Astrocyte (in vitro differentiated cells and primary cell): ENCODE measurements around the gene XRCC5. TPM values are rescaled to one million over a fixed set of nuclear protein-coding genes. Genes with fewer than 3 reads are reported as not detected.

Experiments used
- DNase-seq: peaks from one replicate; pipeline ENCODE4 v3.0.0-alpha.2; 2010; ENCODE audit warnings: low read depth
- FAIRE-seq: peaks from 2 replicates; lab custom pipeline; 2011; peaks lifted over from hg19 to GRCh38; lab: Jason Lieb, UNC
- H2AFZ ChIP-seq: 2 replicates; pipeline ENCODE4 v1.6.0; 2012; ENCODE audit warnings: low read depth, low read length, inconsistent platforms
- H3K27ac ChIP-seq: 2 replicates; pipeline ENCODE4 v1.5.1; 2011; ENCODE audit warnings: low read depth, low read length, inconsistent platforms
- H3K27me3 ChIP-seq: 2 replicates; pipeline ENCODE4 v1.6.0; 2011; ENCODE audit warnings: low read length, inconsistent platforms; ENCODE audit not compliant: insufficient read depth
- H3K36me3 ChIP-seq: 2 replicates; pipeline ENCODE4 v1.5.1; 2011; ENCODE audit warnings: low read length, inconsistent platforms; ENCODE audit not compliant: insufficient read depth
- H3K4me1 ChIP-seq: 2 replicates; pipeline ENCODE4 v1.5.1; 2011; ENCODE audit warnings: low read length, inconsistent platforms; ENCODE audit not compliant: insufficient read depth
- H3K4me2 ChIP-seq: 2 replicates; pipeline ENCODE4 v1.6.0; 2012; ENCODE audit warnings: low read length, inconsistent platforms
- H3K4me3 ChIP-seq: 2 replicates; pipeline ENCODE4 v1.5.1; 2011; ENCODE audit warnings: low read depth, mild to moderate bottlenecking, low read length, inconsistent platforms; ENCODE audit not compliant: insufficient read depth
- H3K79me2 ChIP-seq: 2 replicates; pipeline ENCODE4 v1.6.0; 2012; ENCODE audit warnings: mild to moderate bottlenecking, low read length, inconsistent platforms; ENCODE audit not compliant: insufficient read depth
- H3K9ac ChIP-seq: 2 replicates; pipeline ENCODE4 v1.6.0; 2012; ENCODE audit warnings: mild to moderate bottlenecking, low read length, inconsistent platforms
- H3K9me3 ChIP-seq: 2 replicates; pipeline ENCODE4 v1.5.1; 2012; ENCODE audit warnings: low read depth, mild to moderate bottlenecking, low read length, inconsistent platforms; ENCODE audit not compliant: insufficient read depth
- H4K20me1 ChIP-seq: 2 replicates; pipeline ENCODE4 v1.6.0; 2012; ENCODE audit warnings: low read length, inconsistent platforms; ENCODE audit not compliant: insufficient read depth
- H3K27ac Mint-ChIP-seq: one replicate; pipeline ENCODE4 v1.8.0; 2021; ENCODE audit warnings: mild to moderate bottlenecking, mixed read lengths; ENCODE audit not compliant: unreplicated experiment
- H3K27me3 Mint-ChIP-seq: one replicate; pipeline ENCODE4 v1.8.0; 2021; ENCODE audit warnings: low read depth, mixed read lengths; ENCODE audit not compliant: unreplicated experiment
- H3K36me3 Mint-ChIP-seq: one replicate; pipeline ENCODE4 v1.8.0; 2021; ENCODE audit warnings: low read depth, mixed read lengths; ENCODE audit not compliant: unreplicated experiment
- H3K4me1 Mint-ChIP-seq: one replicate; pipeline ENCODE4 v1.8.0; 2021; ENCODE audit warnings: low read depth, mixed read lengths; ENCODE audit not compliant: unreplicated experiment
- H3K4me3 Mint-ChIP-seq: one replicate; pipeline ENCODE4 v1.8.0; 2021; ENCODE audit warnings: mild to moderate bottlenecking, moderate library complexity, mixed read lengths; ENCODE audit not compliant: unreplicated experiment
- H3K9me3 Mint-ChIP-seq: one replicate; pipeline ENCODE4 v1.8.0; 2021; ENCODE audit warnings: mild to moderate bottlenecking, mixed read lengths; ENCODE audit not compliant: unreplicated experiment
- EZH2 ChIP-seq: IDR thresholded peaks from 2 replicates; pipeline ENCODE4 v1.6.1; 2012; ENCODE audit warnings: mild to moderate bottlenecking, low read length, inconsistent platforms; ENCODE audit not compliant: insufficient read depth
- total RNA-seq: library from RNA; stranded (reverse); gene quantifications from 2 replicates; pipeline ENCODE4 v1.2.1, GENCODE V29; 2021
- TF ChIP-seq, protein P1 (sequence below): IDR thresholded peaks from 2 replicates; pipeline ENCODE4 v1.5.1; 2011; ENCODE audit warnings: low read depth, mild to moderate bottlenecking, inconsistent platforms, low read length, moderate library complexity; ENCODE audit not compliant: insufficient read depth

Gene XRCC5
- total RNA-seq, 1 donor from 2014 or later = 249 TPM

DNA sequence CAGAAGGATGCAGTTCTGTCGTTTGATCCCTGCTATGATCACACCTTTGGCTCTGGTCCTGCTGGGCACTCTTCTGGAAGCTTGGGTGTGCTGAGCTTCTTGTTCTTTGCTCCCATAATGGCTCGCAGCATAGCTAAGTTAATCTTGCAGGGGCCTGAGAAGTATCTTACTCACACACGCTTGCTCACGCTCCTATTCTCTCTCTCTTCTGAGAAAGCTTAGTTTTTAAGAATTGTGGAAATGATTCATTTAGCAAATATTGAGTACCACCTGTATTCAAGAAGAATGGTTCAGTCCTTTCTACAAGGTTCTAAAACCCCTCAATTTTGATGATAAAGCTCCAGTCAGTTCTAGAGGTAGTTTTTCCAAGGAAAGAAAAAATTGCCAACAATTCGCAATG lies 40.6 kb downstream of the XRCC5 start:
- Histone ChIP-seq H3K79me2 (peaks cover 78% of the 10 kb centered on the region), H3K4me3 (no peak overlapping the region), H3K4me2 (peak overlapping the region; percentile 43), H2AFZ (no peak overlapping the region), H3K27me3 (no peaks in the 10 kb centered on the region), H3K36me3 (peaks cover 72% of the 10 kb centered on the region), H3K4me1 (peaks cover 7% of the 10 kb centered on the region), H3K9ac (peak overlapping the region; percentile 29), H3K9me3 (no peaks in the 10 kb centered on the region), H3K27ac (peak overlapping the region; percentile 39), H4K20me1 (peaks cover 44% of the 10 kb centered on the region)
- Mint-ChIP-seq H3K27ac (peak overlapping the region; percentile 34), H3K9me3 (no peaks in the 10 kb centered on the region), H3K4me1 (peaks cover 31% of the 10 kb centered on the region), H3K27me3 (no peaks in the 10 kb centered on the region), H3K36me3 (peaks cover 1% of the 10 kb centered on the region), H3K4me3 (no peak overlapping the region)
- TF ChIP-seq, protein P1, sequence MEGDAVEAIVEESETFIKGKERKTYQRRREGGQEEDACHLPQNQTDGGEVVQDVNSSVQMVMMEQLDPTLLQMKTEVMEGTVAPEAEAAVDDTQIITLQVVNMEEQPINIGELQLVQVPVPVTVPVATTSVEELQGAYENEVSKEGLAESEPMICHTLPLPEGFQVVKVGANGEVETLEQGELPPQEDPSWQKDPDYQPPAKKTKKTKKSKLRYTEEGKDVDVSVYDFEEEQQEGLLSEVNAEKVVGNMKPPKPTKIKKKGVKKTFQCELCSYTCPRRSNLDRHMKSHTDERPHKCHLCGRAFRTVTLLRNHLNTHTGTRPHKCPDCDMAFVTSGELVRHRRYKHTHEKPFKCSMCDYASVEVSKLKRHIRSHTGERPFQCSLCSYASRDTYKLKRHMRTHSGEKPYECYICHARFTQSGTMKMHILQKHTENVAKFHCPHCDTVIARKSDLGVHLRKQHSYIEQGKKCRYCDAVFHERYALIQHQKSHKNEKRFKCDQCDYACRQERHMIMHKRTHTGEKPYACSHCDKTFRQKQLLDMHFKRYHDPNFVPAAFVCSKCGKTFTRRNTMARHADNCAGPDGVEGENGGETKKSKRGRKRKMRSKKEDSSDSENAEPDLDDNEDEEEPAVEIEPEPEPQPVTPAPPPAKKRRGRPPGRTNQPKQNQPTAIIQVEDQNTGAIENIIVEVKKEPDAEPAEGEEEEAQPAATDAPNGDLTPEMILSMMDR = no peak
- no peak for TF ChIP-seq EZH2
- DNase-seq (peak; percentile 81), FAIRE-seq (no peak)

DNA sequence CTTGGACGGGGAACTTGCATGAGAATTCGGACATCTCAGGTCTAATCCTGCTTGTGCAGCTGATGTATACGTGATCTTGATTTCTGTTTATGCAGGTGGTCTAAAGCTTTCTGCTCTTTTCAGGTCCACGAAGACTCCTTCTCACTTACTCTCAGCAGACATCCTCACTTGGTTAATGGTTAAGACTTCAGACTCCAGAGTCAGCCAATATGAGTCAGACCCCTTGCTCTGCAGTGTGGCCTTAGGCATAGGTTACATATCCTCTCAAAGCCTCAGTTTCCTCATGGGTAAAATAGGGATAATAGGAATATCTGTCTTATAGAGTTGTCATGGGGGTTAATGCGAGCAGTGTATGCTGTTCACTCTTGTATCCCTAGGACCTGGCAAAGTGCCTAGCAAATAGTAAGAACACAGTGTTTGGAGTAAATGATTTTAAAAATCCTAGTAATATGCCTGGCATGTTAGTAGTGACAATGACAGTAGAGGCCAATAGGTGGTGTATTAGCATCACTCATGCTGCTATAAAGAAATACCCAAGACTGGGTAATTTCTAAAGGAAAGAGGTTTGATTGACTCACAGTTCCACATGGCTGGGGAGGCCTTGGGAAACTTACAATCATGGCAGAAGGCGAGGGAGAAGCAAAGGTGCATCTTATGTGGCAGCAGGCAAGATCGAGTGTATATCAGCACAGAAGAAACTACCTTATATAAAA lies 42.3 kb downstream of the XRCC5 start:
- Histone ChIP-seq H3K27me3 (no peaks in the 10 kb centered on the region), H3K9me3 (no peaks in the 10 kb centered on the region), H3K4me2 (no peak overlapping the region), H3K36me3 (peaks cover 73% of the 10 kb centered on the region), H3K27ac (no peak overlapping the region), H3K79me2 (peaks cover 75% of the 10 kb centered on the region), H4K20me1 (peaks cover 42% of the 10 kb centered on the region), H3K9ac (no peak overlapping the region), H3K4me3 (no peak overlapping the region), H2AFZ (no peak overlapping the region), H3K4me1 (peaks cover 7% of the 10 kb centered on the region)
- no peaks in the 10 kb centered on the region for H3K27me3 Mint-ChIP-seq
- no peaks in the 10 kb centered on the region for H3K9me3 Mint-ChIP-seq
- H3K4me3 Mint-ChIP-seq = no peak overlapping the region
- H3K4me1 Mint-ChIP-seq = peaks cover 30% of the 10 kb centered on the region
- TF ChIP-seq, protein P1 = no peak
- no peak for TF ChIP-seq EZH2
- H3K27ac Mint-ChIP-seq = peak overlapping the region; percentile 35
- FAIRE-seq (no peak), DNase-seq (no peak)
- peaks cover 4% of the 10 kb centered on the region for H3K36me3 Mint-ChIP-seq

DNA sequence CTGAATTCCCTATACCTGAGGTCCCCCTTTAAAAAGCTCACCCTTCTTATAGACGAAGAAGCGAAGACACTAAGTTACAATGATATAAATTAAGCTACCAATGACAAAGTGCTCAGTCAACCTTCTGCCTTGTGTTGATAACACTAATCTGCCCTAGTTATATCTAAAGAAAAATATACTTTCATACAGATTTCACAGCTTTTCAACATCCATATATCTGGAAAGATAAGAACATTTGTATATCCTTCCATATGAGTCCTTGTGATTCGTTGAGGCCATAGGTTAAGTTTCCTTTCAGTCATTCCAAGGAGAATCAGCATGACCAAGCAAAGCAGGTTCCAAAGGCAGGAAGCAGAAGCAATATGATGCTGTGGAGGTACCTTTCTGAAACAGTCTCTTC lies 46.8 kb downstream of the XRCC5 start:
- H2AFZ ChIP-seq = no peak overlapping the region
- Mint-ChIP-seq H3K9me3 (no peaks in the 10 kb centered on the region), H3K36me3 (peaks cover 10% of the 10 kb centered on the region), H3K4me3 (no peak overlapping the region), H3K4me1 (peaks cover 14% of the 10 kb centered on the region), H3K27me3 (no peaks in the 10 kb centered on the region), H3K27ac (no peak overlapping the region)
- FAIRE-seq = no peak
- no peak overlapping the region for H3K27ac ChIP-seq
- no peaks in the 10 kb centered on the region for H3K4me1 ChIP-seq
- no peak overlapping the region for H3K4me3 ChIP-seq
- H3K4me2 ChIP-seq = no peak overlapping the region
- H3K9me3 ChIP-seq = no peaks in the 10 kb centered on the region
- H3K36me3 ChIP-seq = peaks cover 67% of the 10 kb centered on the region
- no peak for DNase-seq
- peaks cover 89% of the 10 kb centered on the region for H3K79me2 ChIP-seq
- H4K20me1 ChIP-seq = peaks cover 42% of the 10 kb centered on the region
- TF ChIP-seq, protein P1 = no peak
- TF ChIP-seq EZH2 = no peak
- no peak overlapping the region for H3K9ac ChIP-seq
- H3K27me3 ChIP-seq = no peaks in the 10 kb centered on the region
